Measurements from ENCODE around the gene COL5A1.

DNA sequence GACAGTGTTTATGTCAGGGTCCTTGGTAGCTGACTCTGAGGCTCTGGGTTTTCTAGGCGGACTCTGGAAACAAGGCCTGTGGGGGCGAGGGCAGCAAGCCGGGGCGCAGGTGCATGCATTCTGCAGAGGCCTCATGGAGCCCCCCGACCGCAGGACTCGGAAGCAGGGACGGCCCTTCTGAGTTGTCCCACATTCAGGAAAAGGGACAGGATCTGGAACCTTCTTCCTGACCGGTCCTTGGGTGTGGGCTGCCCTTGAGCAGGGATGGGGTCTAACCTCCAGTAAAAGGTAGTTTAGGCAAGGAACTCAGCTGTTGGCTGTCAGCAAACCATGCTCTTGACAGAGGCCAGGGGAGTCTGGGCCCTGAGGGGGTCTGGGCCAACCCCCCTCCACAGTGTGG lies 7.4 kb upstream of the COL5A1 start:
- TF ChIP-seq EZH2 (IDR thresholded peaks at IDR 0.05) = no peak
- no peak for TF ChIP-seq POLR2AphosphoS5 (IDR thresholded peaks at IDR 0.05; ENCODE audit: borderline replicate concordance, low read depth, low read length)

Data from SK-N-MC (cell line).